SK-N-SH treated with all-trans-retinoic acid at 6 μM for 48 hours (cell line): ENCODE results near the gene KCND2.

Experiments
- BACH2 ChIP-seq: fragments of 250-450 bp; sonication (Bioruptor Pico); IDR thresholded peaks from 2 replicates; pipeline ENCODE4 v1.9.0; 2021; ENCODE audit warnings: mild to moderate bottlenecking, borderline replicate concordance
- CSDC2 ChIP-seq: fragments of 250-450 bp; sonication (Bioruptor Pico); IDR thresholded peaks from 2 replicates; pipeline ENCODE4 v1.5.0; 2020; ENCODE audit warnings: mild to moderate bottlenecking, moderate library complexity
- ESRRG ChIP-seq: fragments of 250-450 bp; sonication (Bioruptor Pico); IDR thresholded peaks from 2 replicates; pipeline ENCODE4 v1.6.1; 2021; ENCODE audit warnings: mild to moderate bottlenecking
- PATZ1 ChIP-seq: fragments of 250-450 bp; sonication (Bioruptor Pico); IDR thresholded peaks from 2 replicates; pipeline ENCODE4 v1.8.0; 2020; ENCODE audit warnings: mild to moderate bottlenecking, moderate library complexity, borderline replicate concordance
- TCF4 ChIP-seq: fragments of 250-450 bp; sonication (Bioruptor Pico); IDR thresholded peaks from 2 replicates; pipeline ENCODE4 v1.8.0; 2021; ENCODE audit warnings: mild to moderate bottlenecking, moderate library complexity, borderline replicate concordance
- TOX ChIP-seq: fragments of 250-450 bp; sonication (Bioruptor Pico); IDR thresholded peaks from 2 replicates; pipeline ENCODE4 v1.8.0; 2021; ENCODE audit warnings: mild to moderate bottlenecking, moderate library complexity, borderline replicate concordance
- ZC3H10 ChIP-seq: fragments of 250-450 bp; sonication (Bioruptor Pico); IDR thresholded peaks from 2 replicates; pipeline ENCODE4 v1.5.1; 2021; ENCODE audit warnings: mild to moderate bottlenecking, moderate library complexity
- ZFP3 ChIP-seq: fragments of 250-450 bp; sonication (Bioruptor Pico); IDR thresholded peaks from 2 replicates; pipeline ENCODE4 v1.5.0; 2020; ENCODE audit warnings: mild to moderate bottlenecking, moderate library complexity
- ZFP30 ChIP-seq: fragments of 450-650 bp; formaldehyde crosslinking; IDR thresholded peaks from 2 replicates; pipeline ENCODE4 v1.5.0; 2022; ENCODE audit warnings: mild to moderate bottlenecking, moderate library complexity

GRCh38 chr7:120783721-120784120, 510.7 kb downstream of the KCND2 start:
- no peak for TF ChIP-seq ESRRG (CRISPR knock-in tag)
- no peak for TF ChIP-seq ZC3H10 (CRISPR knock-in tag)
- TF ChIP-seq ZFP3 (CRISPR knock-in tag): no peak
- no peak for TF ChIP-seq ZFP30 (CRISPR knock-in tag)
- TF ChIP-seq TOX (CRISPR knock-in tag): no peak
- TF ChIP-seq PATZ1 (CRISPR knock-in tag): no peak
- no peak for TF ChIP-seq BACH2 (CRISPR knock-in tag)
- TF ChIP-seq TCF4 (CRISPR knock-in tag): no peak
- TF ChIP-seq CSDC2 (CRISPR knock-in tag): no peak
